Activated CD8-positive, alpha-beta memory T cell treated with anti-CD3 and anti-CD28 coated beads, Interleukin-2, amount 50 U/mL, for 24 hours (primary cell): ENCODE data around the gene SUGCT.
"Not testable (repeated sequence)": the region's sequence is repeated elsewhere in the genome, so short reads cannot be mapped to it uniquely, and the experiment has no call there.

Source experiments
- DNase-seq: peaks from one replicate; pipeline ENCODE4 v3.0.0-alpha.2; 2020; ENCODE audit errors: extremely low read depth

The SUGCT gene

DNA sequence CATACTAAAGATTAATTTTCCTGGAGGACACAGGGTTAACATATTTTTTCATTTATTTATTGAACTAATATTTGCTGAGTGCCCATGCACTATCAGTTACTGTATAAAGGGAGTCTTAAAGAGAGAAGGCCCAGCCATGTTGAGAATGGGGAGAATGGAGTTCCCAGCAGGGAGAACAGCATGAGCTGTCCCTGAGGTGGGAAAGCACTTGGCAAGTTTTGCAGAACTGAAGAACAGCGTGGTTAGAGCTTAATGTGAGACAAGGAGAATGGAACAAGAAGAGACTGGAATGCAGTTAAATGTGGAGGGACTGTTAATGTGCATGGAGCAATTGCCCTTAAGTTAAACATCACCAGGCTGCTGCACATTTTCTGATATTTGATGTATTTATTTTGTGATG, 435.4 kb downstream of the SUGCT start:
- DNase-seq: no peak

GRCh38 chr7:40571796-40572195, 437.0 kb downstream of the SUGCT start:
- no peak for DNase-seq

DNA sequence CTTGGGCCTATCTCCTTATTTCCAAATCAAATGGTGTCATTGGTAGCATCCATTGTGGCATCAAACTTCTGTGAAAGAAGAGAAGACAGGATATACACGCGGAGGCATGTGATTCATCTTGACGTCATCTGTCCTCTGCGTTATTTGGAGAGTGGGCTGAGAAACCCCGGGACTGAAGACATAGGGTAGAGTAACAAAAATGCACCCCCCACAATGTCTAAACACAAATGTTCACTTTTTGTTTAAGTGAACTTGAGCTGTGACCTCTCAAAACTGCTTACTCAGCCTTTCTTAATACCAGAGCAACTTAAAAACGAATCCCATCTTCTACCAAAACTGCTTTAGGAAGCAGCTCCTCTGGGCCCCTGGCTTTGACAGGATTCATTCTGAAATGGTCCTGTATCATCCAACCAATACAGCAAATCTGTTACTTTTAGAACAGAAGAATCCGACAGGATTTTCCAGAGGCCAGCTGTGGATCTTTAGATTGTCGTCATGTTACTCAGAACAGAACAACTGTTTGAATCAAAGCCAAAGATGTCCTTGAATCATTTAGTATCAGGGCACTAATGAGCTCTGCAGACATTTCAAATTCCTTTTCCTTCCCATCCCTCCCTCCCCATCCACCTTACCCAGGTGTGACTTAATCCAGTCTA, 438.1 kb downstream of the SUGCT start:
- no peak for DNase-seq

DNA sequence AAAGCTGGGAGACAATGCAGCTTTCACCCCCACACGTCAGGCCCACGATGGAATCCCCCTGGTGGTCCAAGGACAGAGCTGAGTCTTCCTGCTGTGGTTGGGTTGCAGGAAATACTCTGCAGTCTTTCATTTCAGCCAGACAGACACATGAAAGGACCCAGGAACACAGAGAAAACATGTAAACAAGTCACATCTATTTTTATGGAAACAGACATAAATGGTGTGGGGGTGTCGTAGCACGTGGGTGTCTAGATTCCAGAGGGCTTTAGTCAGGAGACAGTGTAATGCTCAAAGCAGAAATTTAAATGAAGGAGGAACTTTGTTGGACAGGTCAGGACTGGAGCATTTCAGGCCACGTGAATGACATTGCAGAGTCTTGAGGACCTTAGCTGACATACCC, 444.6 kb downstream of the SUGCT start:
- DNase-seq: no peak

- DNase-seq: no peak
Observed at GRCh38 chr7:40580776-40581175, 446.0 kb downstream of the SUGCT start.

- no peak for DNase-seq
Observed at GRCh38 chr7:40582539-40582938, 447.7 kb downstream of the SUGCT start.

DNA sequence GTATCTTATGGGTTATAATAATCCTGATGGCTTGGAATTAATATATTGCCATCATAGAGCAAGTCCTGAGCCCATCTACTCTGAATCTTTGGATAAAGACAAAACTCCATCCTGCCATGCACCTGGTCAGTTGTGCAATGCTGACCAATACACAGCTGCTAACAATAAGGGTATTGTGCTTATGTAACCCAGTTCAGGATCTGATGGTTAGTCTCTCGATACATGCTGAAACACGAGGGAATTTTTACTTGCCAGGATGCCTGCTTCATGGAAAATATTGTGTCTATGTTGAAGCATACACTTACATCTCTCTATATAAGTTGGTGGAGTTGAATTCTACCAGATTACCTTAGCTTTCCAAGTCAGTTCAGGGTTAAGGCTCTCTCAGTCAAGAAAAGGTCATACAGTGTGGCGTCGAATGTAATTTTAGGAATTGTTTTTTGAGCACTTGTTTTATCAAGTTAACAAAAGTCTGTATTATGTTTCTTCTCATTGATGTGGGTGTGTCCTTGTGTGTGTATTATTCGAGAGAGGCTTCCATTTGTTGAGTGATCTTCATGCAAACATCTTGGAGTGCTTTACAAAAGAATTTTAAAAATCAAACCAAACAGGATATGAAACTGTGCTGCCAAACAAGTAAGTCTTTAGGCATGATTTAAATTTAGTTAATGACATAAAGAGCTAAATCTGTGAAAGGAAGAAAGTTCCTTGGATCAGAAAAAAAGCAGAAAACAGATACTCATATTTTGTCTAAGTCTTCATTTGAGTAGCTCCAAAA, 449.1 kb downstream of the SUGCT start:
- no peak for DNase-seq

- no peak for DNase-seq
Observed at GRCh38 chr7:40584667-40585433, 450.0 kb downstream of the SUGCT start.

DNA sequence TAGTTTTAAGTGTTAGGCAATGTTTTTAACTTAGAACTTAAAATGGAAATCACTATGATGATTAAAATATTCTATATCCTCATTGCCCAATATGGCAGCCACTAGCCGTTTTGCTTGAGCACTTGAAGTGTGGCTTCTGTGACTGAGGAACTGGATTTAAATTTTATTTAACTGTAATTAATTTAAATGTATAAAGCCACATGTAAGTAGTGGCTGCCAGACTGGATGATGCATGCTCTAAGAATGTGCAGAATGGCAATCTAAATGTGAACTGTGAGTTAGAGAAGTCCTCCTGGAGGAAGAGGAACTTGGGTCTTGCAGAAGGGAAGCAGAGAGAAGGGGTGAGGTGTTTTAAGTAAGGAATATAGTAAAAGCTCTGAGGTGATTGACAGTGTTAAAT, 451.4 kb downstream of the SUGCT start:
- no peak for DNase-seq

GRCh38 chr7:40587419-40587818, 452.6 kb downstream of the SUGCT start:
- no peak for DNase-seq

DNA sequence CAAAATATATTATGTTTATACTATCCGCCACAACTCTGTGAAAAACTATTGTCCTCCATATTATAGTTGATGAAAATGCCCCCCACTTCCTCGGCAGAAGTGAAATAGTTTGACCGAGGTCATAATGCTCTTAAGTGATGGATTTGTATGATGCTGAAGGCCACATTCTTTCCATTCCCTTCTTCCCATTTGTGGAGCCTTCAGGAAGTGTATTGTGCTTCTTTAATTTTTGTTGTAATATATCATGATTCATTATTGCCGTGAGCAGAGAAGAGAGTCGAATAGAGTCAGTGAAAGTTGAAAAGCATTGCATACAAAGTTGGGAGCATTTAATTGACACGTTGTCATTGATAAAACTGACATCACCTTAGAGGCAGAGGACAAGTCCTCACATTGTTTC, 460.3 kb downstream of the SUGCT start:
- DNase-seq: no peak

DNA sequence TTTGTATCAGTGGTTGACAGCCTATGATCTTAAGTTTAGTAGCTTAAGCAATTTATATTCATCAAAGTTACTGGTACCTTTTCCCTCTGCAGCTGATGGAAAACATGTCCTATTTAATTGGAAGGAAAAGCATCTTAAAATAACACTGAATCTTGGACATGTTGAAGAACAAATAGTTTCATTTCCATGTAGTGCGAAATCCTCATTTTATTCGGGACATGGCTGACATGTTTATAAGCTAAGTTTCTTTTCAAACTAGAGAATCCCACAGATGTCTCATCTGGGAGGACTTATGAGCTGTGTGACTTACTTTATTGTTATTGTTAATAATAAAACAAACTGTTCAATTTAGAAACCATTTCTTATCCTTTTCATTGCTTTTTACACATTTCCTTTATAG, 461.0 kb downstream of the SUGCT start:
- DNase-seq: no peak

DNA sequence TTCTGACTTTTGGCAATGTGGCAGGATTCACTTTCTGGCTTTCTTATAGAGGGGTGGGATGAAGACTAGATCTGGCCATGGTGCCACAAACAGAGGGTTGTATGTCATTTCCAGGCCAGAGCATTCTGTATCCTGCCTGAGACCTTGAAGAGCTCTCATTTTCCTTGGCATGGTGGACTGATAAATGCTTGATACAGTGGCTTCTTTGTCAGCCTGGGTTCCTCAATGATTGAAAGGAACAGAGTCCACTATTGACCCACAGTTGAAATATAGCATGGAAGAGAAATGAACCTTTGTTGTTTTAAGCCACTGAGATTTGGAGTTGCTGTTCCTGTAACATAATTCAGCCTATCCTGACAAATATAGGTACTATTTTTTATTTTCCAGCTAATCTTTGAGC, 462.7 kb downstream of the SUGCT start:
- no peak for DNase-seq

- DNase-seq: no peak
Observed at GRCh38 chr7:40598915-40599314, 464.1 kb downstream of the SUGCT start.

GRCh38 chr7:40599836-40600235, 465.0 kb downstream of the SUGCT start:
- no peak for DNase-seq

GRCh38 chr7:40602351-40602750, 467.5 kb downstream of the SUGCT start:
- not testable (repeated sequence) for DNase-seq

- DNase-seq: no peak
Observed at GRCh38 chr7:40604601-40605438, 470.0 kb downstream of the SUGCT start.

DNA sequence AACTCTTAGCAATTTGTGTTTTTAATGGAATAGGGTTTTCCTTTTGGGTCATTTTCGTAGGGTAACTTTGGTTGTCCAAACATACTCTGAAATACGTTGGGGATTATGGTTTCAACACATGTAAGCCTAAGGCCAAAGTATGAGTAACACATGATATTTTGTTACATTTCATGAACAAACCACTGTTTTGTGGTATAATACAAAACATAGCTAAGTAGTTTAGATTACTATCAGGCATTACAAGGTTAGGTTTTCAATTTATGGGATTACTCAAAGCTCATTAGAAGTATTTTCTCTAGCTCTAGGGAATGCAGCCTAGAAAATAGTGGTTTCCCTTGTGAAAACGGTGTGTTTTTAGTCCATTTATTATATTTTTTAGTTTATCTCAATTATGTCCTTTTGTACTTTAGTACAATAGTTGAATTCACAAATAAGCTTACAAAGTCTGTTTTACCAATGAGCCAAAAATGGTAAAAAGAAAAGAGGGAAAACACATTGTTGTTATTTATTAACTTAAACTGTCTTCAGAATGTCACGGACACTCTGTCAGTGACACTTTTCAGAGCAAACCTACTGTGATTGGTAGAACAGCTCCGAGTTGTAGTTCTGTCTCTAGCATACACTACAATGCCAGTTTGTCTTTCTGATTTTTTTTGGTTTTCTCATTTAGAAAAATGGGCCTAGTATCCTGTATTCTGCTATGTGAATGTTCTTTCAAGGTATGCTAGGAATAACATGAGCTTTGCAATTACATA, 473.7 kb downstream of the SUGCT start:
- DNase-seq: no peak

- no peak for DNase-seq
Observed at GRCh38 chr7:40610461-40610860, 475.7 kb downstream of the SUGCT start.

DNA sequence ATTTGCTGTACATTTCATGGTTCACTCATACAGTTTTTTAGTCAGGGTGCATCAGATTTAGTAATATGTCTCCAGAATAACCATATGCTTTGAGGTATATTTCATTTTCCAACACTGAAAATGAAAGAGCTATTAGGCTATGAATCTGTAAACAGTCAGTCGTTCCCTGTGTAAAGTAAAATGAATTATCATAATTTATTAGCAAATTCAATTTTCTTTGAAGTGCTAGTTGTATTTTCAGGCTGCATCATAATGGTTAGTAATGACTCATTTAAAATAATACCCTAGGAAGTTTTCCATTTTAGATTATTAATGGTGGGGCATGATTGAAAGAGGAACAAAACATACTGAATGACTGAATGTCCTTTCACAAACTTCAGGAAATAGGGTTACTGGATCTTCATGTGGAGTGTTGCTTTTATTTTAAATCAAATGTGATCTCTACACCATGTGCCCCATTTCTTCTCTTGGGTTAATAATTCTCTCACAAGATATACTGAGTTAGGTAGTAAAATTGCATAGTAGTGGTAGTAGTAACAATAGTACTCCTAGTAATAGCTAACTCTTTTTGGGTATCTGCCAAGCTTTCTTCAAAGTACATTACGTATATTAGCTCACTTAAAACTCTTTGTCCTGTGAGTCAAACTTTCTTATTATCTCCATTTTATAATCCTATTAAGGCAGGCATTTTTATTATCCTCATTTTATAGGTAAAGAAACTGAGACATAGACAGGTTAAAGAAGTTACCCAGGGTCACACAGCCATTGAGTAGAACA, 476.5 kb downstream of the SUGCT start:
- DNase-seq: no peak
